ENCODE data around the gene TNFAIP8L3.
A peak's percentile ranks its signal among the peaks of the same experiment; 100 is the strongest.

The TNFAIP8L3 gene

DNA sequence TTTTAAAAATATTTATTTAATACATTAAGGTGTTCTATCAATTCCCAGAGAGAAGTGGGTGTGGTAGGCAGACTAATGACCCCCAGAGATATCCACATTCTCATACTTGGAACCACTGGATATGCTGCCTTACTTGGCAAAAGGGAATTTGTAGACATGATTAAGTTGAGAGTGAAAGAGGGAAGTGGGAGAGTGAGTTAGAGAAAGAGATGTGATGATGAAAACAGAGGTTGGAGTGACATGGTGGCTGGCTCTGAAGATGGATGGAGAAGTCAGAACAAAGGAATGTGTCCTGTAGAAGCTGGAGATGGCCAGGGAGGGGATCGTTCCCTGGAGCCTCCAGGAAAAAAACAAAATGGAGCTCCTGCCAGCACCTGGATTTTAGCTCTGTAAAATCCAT, 32.0 kb downstream of the TNFAIP8L3 start:
- no peak for TF ChIP-seq CTCF (IDR thresholded peaks at IDR 0.05)
- no peak for TF ChIP-seq ZFX (IDR thresholded peaks at IDR 0.05; ENCODE audit: borderline replicate concordance)
- H3K27ac ChIP-seq: no peak overlapping the region

DNA sequence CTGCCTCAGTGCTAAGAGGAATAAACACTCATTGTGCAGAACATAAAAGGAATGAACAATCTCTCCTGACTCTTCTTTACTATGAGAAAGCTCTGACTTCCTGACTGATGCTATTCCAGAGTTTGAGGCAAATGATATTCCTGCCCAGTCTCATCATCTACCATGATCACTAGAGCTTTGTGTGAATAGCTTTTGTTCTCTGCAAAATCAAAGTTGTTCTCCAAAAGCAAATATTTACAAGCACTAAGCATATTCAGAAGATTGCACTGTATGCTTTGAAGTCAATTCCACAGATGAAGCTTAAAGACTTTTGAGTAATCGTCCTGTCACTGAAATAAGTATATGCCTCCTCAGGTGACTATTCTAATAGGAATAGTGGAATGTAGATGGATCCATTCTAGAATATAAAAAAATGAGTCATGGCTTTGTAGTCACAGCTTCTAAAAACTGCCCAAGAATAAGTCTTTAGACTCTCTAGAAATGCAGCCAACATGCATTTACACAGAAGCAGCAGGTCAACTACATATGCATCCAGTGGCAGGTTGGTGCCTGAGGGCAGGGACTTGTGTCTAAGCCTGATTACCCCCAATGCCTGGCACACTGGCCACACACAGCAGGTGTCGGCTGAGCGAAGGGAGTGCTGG, 34.6 kb downstream of the TNFAIP8L3 start:
- H3K27ac ChIP-seq: peak overlapping the region; percentile 45
- no peak for TF ChIP-seq CTCF (IDR thresholded peaks at IDR 0.05)

- no peak overlapping the region for H3K27ac ChIP-seq
- no peak for TF ChIP-seq CTCF (IDR thresholded peaks at IDR 0.05)
- TF ChIP-seq ZFX (IDR thresholded peaks at IDR 0.05; ENCODE audit: borderline replicate concordance): no peak
These were observed 40.2 kb downstream of the TNFAIP8L3 start for GRCh38 chr15:51054535-51054934.

DNA sequence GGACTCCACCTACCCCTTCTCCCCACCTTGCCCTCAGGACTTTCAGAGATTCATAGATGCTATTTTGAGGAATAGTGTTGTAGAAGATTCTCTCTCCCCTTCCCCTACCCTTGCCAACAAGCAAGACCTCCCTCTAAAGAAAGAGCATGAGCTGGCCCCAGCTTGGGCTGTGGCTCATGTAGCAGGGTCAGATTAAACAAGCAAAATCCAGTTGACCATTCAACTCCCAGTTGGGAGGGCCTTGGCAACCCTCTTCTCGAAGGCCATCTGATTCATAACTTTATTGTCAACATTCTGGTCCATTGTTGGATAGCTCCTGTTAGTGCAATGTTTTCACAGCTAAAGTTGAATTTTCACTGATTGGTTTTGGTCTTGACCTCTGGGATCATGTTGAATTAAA, 41.1 kb downstream of the TNFAIP8L3 start:
- no peak for TF ChIP-seq CTCF (IDR thresholded peaks at IDR 0.05)
- TF ChIP-seq ZFX (IDR thresholded peaks at IDR 0.05; ENCODE audit: borderline replicate concordance): no peak
- H3K27ac ChIP-seq: no peak overlapping the region

DNA sequence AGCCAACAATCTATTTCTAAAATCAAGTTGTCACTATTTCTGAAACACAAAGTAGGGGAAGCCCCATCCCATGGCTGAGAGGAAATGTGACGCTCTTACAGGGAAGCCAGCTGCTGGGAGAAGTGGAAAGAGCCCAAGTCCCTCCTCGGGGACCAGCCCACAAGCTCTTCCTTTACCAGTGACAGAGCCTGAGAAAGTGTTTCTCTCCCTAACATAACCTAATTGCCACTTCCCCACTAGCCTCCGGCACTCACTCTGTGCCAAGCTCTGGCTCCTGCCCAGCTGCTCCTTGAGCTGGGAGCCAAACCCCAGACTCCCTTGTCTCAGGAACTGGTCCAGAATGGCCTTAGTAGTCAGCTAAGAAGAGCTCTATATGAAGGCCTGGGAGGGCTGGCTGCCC, 42.9 kb downstream of the TNFAIP8L3 start:
- TF ChIP-seq CTCF (IDR thresholded peaks at IDR 0.05) (no peak), ZFX (IDR thresholded peaks at IDR 0.05; ENCODE audit: borderline replicate concordance) (no peak)
- H3K27ac ChIP-seq: no peak overlapping the region

GRCh38 chr15:51049081-51049480, 45.6 kb downstream of the TNFAIP8L3 start:
- TF ChIP-seq ZFX (IDR thresholded peaks at IDR 0.05; ENCODE audit: borderline replicate concordance) (no peak), CTCF (IDR thresholded peaks at IDR 0.05) (no peak)
- H3K27ac ChIP-seq: no peak overlapping the region

DNA sequence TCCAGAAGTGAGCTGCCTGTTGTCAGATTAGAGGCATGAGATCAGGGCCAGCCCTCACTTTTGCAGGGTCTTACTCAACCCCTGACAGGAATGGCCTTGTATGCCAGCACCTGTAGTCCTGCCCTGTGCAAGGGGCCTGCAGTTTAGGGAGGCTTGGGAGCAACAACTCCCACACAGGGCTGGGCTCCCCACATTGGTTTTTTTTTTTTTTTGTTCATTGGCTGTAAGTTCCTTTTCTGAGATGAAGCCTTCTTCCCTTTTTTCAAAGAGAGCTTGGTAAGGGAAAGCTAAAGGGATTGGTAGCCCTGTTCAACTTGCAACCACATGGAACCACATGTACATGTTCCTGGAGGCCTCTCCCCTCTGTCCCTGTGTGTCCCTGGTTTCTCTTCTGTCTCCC, 46.4 kb downstream of the TNFAIP8L3 start:
- H3K27ac ChIP-seq: no peak overlapping the region
- TF ChIP-seq CTCF (IDR thresholded peaks at IDR 0.05): no peak
- TF ChIP-seq ZFX (IDR thresholded peaks at IDR 0.05; ENCODE audit: borderline replicate concordance): no peak
